CD4-positive, CD25-positive, alpha-beta regulatory T cell (primary cell): ENCODE data around the gene MTFR2. TPM values are rescaled to one million over a fixed set of nuclear protein-coding genes. Genes with fewer than 3 reads are reported as not detected.

Experiments
- ATAC-seq, 2 donors: fragments of 150-1000 bp; cut with Tn5 transposase; one replicate each; pipeline ENCODE4 v1.10.0; 2021; ENCODE audit warnings: low read depth in 2 of 2, moderate number of reproducible peaks in 2 of 2, moderate library complexity in 1 of 2
- DNase-seq, 3 donors: peaks; one replicate each; pipeline versions ENCODE4 v3.0.0 to v3.0.0-alpha.2; 2012 to 2022; ENCODE audit warnings: mixed read lengths in 1 of 3
- H3K27ac ChIP-seq: one replicate; pipeline ENCODE4 v1.7.0; 2013; ENCODE audit warnings: mild to moderate bottlenecking, low read length; ENCODE audit not compliant: insufficient read depth, poor library complexity, severe bottlenecking
- H3K27me3 ChIP-seq: one replicate; pipeline ENCODE4 v1.7.0; 2013; ENCODE audit warnings: low read length; ENCODE audit not compliant: control insufficient read depth, insufficient read depth
- H3K36me3 ChIP-seq: one replicate; pipeline ENCODE4 v1.7.0; 2013; ENCODE audit warnings: mild to moderate bottlenecking, low read length, moderate library complexity; ENCODE audit not compliant: control insufficient read depth, insufficient read depth
- H3K4me1 ChIP-seq: 2 replicates; pipeline ENCODE4 v1.7.0; 2013; ENCODE audit warnings: mild to moderate bottlenecking, low read length; ENCODE audit not compliant: insufficient read depth, control insufficient read depth, poor library complexity, severe bottlenecking
- H3K4me3 ChIP-seq: one replicate; pipeline ENCODE4 v1.7.0; 2013; ENCODE audit warnings: low read depth, mild to moderate bottlenecking, low read length, moderate library complexity
- H3K9me3 ChIP-seq, 2 experiments: 1 replicate in 1 of 2; 2 replicates in 1 of 2; pipeline ENCODE4 v1.7.0; 2013; ENCODE audit warnings: low read length in 2 of 2, mild to moderate bottlenecking in 1 of 2, moderate library complexity in 1 of 2; ENCODE audit not compliant: control insufficient read depth in 2 of 2
- H3K27ac Mint-ChIP-seq, 3 donors: one replicate each; pipeline ENCODE4 v1.8.0; 2020 to 2022; ENCODE audit warnings: mild to moderate bottlenecking in 3 of 3, mixed read lengths in 3 of 3, moderate library complexity in 2 of 3
- H3K27me3 Mint-ChIP-seq: one replicate; pipeline ENCODE4 v1.8.0; 2022; ENCODE audit warnings: mild to moderate bottlenecking, mixed read lengths
- H3K36me3 Mint-ChIP-seq: one replicate; pipeline ENCODE4 v1.8.0; 2020; ENCODE audit warnings: mixed read lengths
- H3K4me1 Mint-ChIP-seq, 4 donors: one replicate each; pipeline ENCODE4 v1.8.0; 2020 to 2022; ENCODE audit warnings: mixed read lengths in 4 of 4, mild to moderate bottlenecking in 1 of 4
- H3K4me3 Mint-ChIP-seq, 4 donors: one replicate each; pipeline ENCODE4 v1.8.0; 2020 to 2022; ENCODE audit warnings: mild to moderate bottlenecking in 4 of 4, mixed read lengths in 4 of 4, moderate library complexity in 3 of 4
- H3K9me3 Mint-ChIP-seq, 7 donors: one replicate each; pipeline ENCODE4 v1.8.0; 2020 to 2022; ENCODE audit warnings: mixed read lengths in 7 of 7, mild to moderate bottlenecking in 3 of 7, moderate library complexity in 2 of 7
- polyA plus RNA-seq, 4 donors: library from polyadenylated mRNA; unstranded; fragments of 300-500 nt; fragmentation: Illumina TruSeq; gene quantifications; one replicate each; pipeline ENCODE4 v1.2.3, GENCODE V29; 2021
- total RNA-seq: library from RNA; stranded (reverse); gene quantifications from one replicate; pipeline ENCODE4 v1.2.3, GENCODE V29; 2022

Gene MTFR2
- total RNA-seq: 3.7 TPM
- 1 to 10 TPM; 1.0 to 2.0 (median 1.8) TPM for polyA plus RNA-seq

- Mint-ChIP-seq H3K4me1 (peaks cover 18 to 48% (median 38%) of the 10 kb centered on the region in 4 donors), H3K4me3 (peak within 1 kb of the TSS; percentile 91 to 99 (median 96)), H3K27ac (peak within 1 kb of the TSS; percentile 53 to 89 (median 84)), H3K9me3 (no peaks in the 10 kb centered on the region), H3K36me3 (no peaks in the 10 kb centered on the region), H3K27me3 (no peaks in the 10 kb centered on the region)
- ATAC-seq (peak; percentile 92 to 94), DNase-seq (peak; percentile 95 to 99 (median 95))
- Histone ChIP-seq H3K4me1 (peaks cover 17% of the 10 kb centered on the region), H3K4me3 (peak within 1 kb of the TSS; percentile 96), H3K9me3 (no peaks in the 10 kb centered on the region), H3K36me3 (no peaks in the 10 kb centered on the region), H3K27me3 (no peaks in the 10 kb centered on the region), H3K27ac (no peak within 1 kb of the TSS)
Measured at GRCh38 chr6:136249811-136250685, at the start of gene MTFR2. Gene MTFR2 (minus strand): TSS chr6:136250311. CDS start chr6:136249099, 1,212 bp downstream.

- peaks cover 17% of the 10 kb centered on the region for H3K4me1 ChIP-seq
- H3K9me3 ChIP-seq: no peaks in the 10 kb centered on the region
- H3K27ac ChIP-seq: no peak overlapping the region
- peaks cover 2% of the 10 kb centered on the region for H3K27me3 ChIP-seq
- peak overlapping the region in 2 of 3 donors; percentile 36 to 41 for H3K27ac Mint-ChIP-seq
- ATAC-seq: no peak
- peaks cover under 1% of the 10 kb centered on the region for H3K36me3 Mint-ChIP-seq
- H3K9me3 Mint-ChIP-seq: no peaks in the 10 kb centered on the region
- DNase-seq: no peak
- peaks cover 6% of the 10 kb centered on the region for H3K27me3 Mint-ChIP-seq
- H3K4me1 Mint-ChIP-seq: peaks cover 4 to 18% (median 11%) of the 10 kb centered on the region in 4 donors
- no peaks in the 10 kb centered on the region for H3K36me3 ChIP-seq
- no peak overlapping the region for H3K4me3 Mint-ChIP-seq
- H3K4me3 ChIP-seq: no peak overlapping the region
Measured at GRCh38 chr6:136294621-136295020, 44.5 kb upstream of the MTFR2 start.

- DNase-seq (peak; percentile 79 to 94 (median 91)), ATAC-seq (peak; percentile 49 to 54)
- H3K4me1 Mint-ChIP-seq: peaks cover 9 to 48% (median 31%) of the 10 kb centered on the region in 4 donors
- H3K9me3 ChIP-seq: no peaks in the 10 kb centered on the region
- peak overlapping the region; percentile 100 for H3K27ac Mint-ChIP-seq
- peak overlapping the region; percentile 100 for H3K27ac ChIP-seq
- H3K4me1 ChIP-seq: peaks cover 45% of the 10 kb centered on the region
- no peaks in the 10 kb centered on the region for H3K36me3 ChIP-seq
- peak overlapping the region; percentile 95 for H3K4me3 ChIP-seq
- peaks cover 0 to 3% (median 0%) of the 10 kb centered on the region in 7 donors for H3K9me3 Mint-ChIP-seq
- H3K36me3 Mint-ChIP-seq: peaks cover 20% of the 10 kb centered on the region
- no peaks in the 10 kb centered on the region for H3K27me3 ChIP-seq
- peaks cover 17% of the 10 kb centered on the region for H3K27me3 Mint-ChIP-seq
- peak overlapping the region; percentile 92 to 100 (median 96) for H3K4me3 Mint-ChIP-seq
Measured at GRCh38 chr6:136290410-136291010, 40.4 kb upstream of the MTFR2 start.

- peak within 1 kb of the TSS; percentile 95 for H3K4me3 ChIP-seq
- H3K36me3 ChIP-seq: no peaks in the 10 kb centered on the region
- Mint-ChIP-seq H3K36me3 (peaks cover 27% of the 10 kb centered on the region), H3K4me1 (peaks cover 16 to 56% (median 38%) of the 10 kb centered on the region in 4 donors), H3K4me3 (peak within 1 kb of the TSS; percentile 92 to 100 (median 96)), H3K27me3 (peaks cover 17% of the 10 kb centered on the region), H3K27ac (peak within 1 kb of the TSS; percentile 100), H3K9me3 (peaks cover 0 to 3% (median 0%) of the 10 kb centered on the region in 7 donors)
- H3K27ac ChIP-seq: peak within 1 kb of the TSS; percentile 100
- DNase-seq (peak; percentile 99 to 100 (median 100)), ATAC-seq (peak; percentile 77 to 79)
- peaks cover 52% of the 10 kb centered on the region for H3K4me1 ChIP-seq
- H3K9me3 ChIP-seq: no peaks in the 10 kb centered on the region
- no peaks in the 10 kb centered on the region for H3K27me3 ChIP-seq
Measured at GRCh38 chr6:136289579-136290409, 39.7 kb upstream of the MTFR2 start, which contains the start of gene BCLAF1. Gene BCLAF1 (minus strand): TSS chr6:136289846. CDS start chr6:136279866, 9,980 bp downstream.

DNA sequence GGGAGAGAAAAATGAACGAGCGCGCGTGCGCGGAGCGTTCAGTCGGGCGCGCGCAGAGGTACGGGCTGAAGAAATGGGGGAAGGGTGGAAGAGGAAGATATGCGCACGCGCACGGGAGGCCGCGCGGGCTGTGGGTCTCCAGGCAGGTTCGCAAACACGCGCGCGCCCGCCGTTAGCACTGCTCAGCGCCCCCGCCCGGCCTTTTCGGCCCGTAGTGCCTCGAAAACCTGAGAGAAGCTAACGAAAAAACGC, 39.1 kb upstream of the MTFR2 start:
- Histone ChIP-seq H3K4me1 (peaks cover 58% of the 10 kb centered on the region), H3K27ac (peak overlapping the region; percentile 100), H3K4me3 (peak overlapping the region; percentile 95), H3K9me3 (no peaks in the 10 kb centered on the region), H3K27me3 (no peaks in the 10 kb centered on the region), H3K36me3 (no peaks in the 10 kb centered on the region)
- Mint-ChIP-seq H3K27ac (peak overlapping the region; percentile 100), H3K9me3 (peaks cover 0 to 3% (median 0%) of the 10 kb centered on the region in 7 donors), H3K4me3 (peak overlapping the region; percentile 92 to 100 (median 96)), H3K4me1 (peaks cover 21 to 61% (median 44%) of the 10 kb centered on the region in 4 donors), H3K27me3 (peaks cover 17% of the 10 kb centered on the region), H3K36me3 (peaks cover 31% of the 10 kb centered on the region)
- ATAC-seq (peak; percentile 33 to 39), DNase-seq (peak; percentile 86 to 96 (median 95))

GRCh38 chr6:136288566-136289326, 38.6 kb upstream of the MTFR2 start:
- H3K36me3 ChIP-seq: no peaks in the 10 kb centered on the region
- H3K4me1 Mint-ChIP-seq: peaks cover 24 to 65% (median 46%) of the 10 kb centered on the region in 4 donors
- peak overlapping the region; percentile 100 for H3K27ac ChIP-seq
- H3K27me3 ChIP-seq: no peaks in the 10 kb centered on the region
- peak overlapping the region; percentile 95 for H3K4me3 ChIP-seq
- peaks cover 17% of the 10 kb centered on the region for H3K27me3 Mint-ChIP-seq
- peak; percentile 66 to 67 for ATAC-seq
- H3K9me3 Mint-ChIP-seq: peaks cover 0 to 3% (median 0%) of the 10 kb centered on the region in 7 donors
- peak overlapping the region; percentile 92 to 100 (median 96) for H3K4me3 Mint-ChIP-seq
- H3K4me1 ChIP-seq: peaks cover 63% of the 10 kb centered on the region
- peak overlapping the region; percentile 100 for H3K27ac Mint-ChIP-seq
- H3K36me3 Mint-ChIP-seq: peaks cover 31% of the 10 kb centered on the region
- peak; percentile 92 to 96 (median 93) for DNase-seq
- H3K9me3 ChIP-seq: no peaks in the 10 kb centered on the region
